HUDEP-2 (cell line): ENCODE data around the gene TRAF3IP1.

Experiments used
- DNase-seq, 76 experiments: peaks; one replicate each; lab custom pipeline; 2025; ENCODE audit not compliant: unreplicated experiment in 76 of 76; lab: John Stamatoyannopoulos, UW

TRAF3IP1 gene

GRCh38 chr2:238422285-238422684 is 102.0 kb downstream of the TRAF3IP1 start:
- DNase-seq = peak in 69 of 76 experiments; percentile 9 to 85 (median 63)

GRCh38 chr2:238422940-238423339 is 102.6 kb downstream of the TRAF3IP1 start:
- DNase-seq = peak in 1 of 76 experiments; percentile 25

DNA sequence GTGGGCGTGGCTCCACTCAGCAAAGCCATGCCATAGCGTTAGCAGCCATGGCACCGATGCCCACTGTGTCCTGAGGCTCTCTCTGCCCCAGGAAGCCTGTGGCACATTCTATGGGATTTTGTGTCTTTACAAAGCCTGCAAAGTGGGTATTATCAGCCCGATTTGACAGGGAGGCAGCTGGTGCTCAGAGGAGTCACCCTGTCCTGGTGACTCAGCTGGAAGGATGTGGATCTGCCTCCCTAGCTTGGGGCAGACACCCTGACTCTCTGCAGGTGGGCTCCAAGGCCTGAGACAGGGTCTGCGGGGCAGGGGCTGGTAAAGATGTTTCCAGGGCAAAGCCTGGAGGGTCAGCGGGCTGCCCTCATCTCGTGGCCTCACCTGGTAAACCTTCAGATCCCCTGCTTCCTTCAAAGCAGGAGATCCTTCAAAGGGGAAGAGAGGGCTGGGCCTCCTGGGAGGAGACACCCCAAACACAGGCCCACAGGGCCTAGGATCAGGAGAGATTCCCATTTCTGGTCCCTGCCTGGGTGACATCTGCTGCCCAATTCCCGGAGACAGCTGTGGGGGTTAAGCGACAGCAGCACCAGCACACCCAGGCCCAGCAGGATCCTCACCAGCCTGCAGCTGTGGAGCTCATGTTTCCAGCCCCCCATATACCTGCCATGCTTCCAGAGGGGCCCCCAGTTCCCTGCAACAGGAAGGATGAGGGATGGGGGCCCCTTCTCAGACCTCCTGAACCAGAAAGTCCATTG is 103.4 kb downstream of the TRAF3IP1 start:
- peak in 6 of 76 experiments; percentile 10 to 41 (median 13) for DNase-seq

GRCh38 chr2:238424313-238424700 is 104.0 kb downstream of the TRAF3IP1 start:
- DNase-seq = no peak

GRCh38 chr2:238425505-238425978 is 105.2 kb downstream of the TRAF3IP1 start:
- no peak for DNase-seq

DNA sequence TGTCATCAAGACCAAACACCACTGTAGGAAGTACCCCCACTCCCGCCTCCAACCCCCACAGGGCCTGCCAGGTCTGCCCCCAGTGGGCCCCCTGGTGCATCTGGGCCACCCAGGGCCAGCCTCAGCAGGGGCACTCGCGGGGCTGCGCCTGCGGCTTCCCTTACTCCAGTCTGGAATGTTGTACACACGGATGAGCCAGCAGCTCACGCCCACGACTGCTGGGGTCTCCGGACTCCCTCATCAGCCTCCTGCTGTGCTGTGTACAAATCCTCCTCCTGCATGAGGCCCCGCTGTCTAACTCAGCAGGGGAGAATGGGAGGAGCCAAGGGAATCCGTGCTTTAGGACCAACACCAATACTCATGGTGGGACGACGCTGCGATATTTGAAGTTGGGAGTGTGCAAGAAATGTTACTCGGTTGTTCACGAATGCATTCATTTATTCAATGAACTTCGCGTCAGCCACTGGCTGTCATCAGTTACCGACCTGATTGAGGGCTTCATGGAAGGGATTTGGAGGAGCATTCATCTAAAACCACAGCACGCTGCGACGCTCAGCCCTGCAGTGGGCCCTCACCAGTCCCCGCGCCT is 105.8 kb downstream of the TRAF3IP1 start:
- peak in 6 of 76 experiments; percentile 18 to 63 (median 40) for DNase-seq

DNA sequence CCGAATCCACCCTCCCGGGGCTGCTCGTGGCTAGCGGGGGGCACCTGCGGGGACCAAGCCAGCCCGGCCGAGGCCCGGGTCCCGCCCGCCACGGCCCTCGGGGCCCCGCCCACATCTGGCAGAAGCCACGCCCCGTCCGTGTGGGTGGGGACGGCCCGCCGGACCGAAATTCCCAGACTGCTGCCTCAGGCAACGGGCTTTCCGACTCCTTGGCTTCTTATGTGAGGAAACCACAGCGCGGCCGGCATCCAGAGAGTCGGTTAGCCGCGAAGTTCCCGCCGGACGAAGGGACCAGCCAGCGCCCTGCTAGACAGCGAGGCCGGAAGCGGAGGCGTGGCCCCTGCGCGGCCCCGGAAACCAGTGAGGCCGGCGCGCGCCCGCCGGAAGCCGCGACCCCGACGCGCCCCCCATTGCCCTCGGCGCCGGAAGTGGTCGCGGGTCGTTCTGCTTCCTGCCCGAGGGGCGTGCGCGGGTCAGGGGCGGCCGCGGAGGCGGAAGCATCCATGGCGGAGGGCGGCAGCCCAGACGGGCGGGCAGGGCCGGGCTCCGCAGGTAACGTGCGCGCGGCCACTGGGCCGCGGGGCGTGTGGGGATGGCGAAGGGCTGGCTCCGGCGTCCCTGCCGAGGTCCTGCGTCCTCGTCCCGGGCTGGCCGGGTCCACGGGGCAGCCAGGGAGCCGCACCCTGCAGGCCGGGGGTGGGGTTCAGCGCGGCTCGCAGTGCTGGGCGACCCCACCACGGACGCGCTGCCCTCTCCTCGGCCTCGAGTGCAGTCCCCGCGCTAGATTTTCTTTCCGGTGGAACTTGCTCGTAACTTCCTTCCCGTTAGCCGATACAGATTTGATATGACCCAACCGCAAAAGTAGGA is 106.5 kb downstream of the TRAF3IP1 start, which contains the start of gene ASB1:
TSS of gene ASB1 (plus strand) at position 360 of the 867 bp plus-strand sequence. CDS start at position 504, 144 bp downstream.
- peak in 57 of 76 experiments; percentile 10 to 83 (median 57) for DNase-seq

- DNase-seq = peak in 1 of 76 experiments; percentile 8
Measured at GRCh38 chr2:238427435-238428162, 107.3 kb downstream of the TRAF3IP1 start.

GRCh38 chr2:238428866-238429265 is 108.5 kb downstream of the TRAF3IP1 start:
- no peak for DNase-seq

DNA sequence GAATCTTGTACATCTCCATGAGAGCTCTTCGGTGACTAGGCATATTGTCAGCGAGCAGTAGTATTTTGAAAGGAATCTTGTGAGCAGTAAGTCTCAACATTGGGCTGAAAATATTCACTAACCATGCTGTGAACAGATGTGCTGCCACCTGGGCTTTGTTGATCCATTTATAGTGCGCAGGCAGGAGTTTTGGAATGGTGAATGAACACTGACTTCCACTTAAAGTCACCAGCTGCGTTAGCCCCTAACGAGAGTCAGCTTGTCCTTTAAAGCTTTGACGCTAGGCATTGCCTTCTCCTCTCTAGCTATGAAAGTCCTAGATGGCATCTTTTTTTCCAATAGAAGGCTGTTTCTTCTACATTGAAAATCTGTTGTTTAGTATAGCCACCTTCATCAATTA is 110.5 kb downstream of the TRAF3IP1 start:
- DNase-seq = no peak

DNA sequence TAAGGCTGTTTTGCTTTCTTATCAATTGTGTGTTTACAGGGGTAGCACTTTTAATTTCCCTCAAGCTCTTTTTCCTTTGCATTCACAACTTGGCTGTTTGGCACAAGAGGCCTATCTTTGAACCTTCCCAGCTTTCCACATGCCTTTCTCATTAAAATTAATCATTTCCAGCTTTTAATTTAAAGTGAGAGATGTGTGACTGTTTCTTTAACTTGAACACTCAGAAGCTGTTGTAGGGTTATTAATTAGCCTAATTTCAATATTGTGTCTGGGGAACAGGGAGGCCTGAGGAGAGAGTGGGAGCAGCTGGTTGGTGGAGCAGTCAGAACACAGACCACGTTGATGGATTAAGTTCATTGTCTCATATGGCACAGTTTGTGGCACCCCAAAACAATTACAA is 111.1 kb downstream of the TRAF3IP1 start:
- no peak for DNase-seq

- no peak for DNase-seq
Measured at GRCh38 chr2:238433300-238433915, 113.1 kb downstream of the TRAF3IP1 start.

DNA sequence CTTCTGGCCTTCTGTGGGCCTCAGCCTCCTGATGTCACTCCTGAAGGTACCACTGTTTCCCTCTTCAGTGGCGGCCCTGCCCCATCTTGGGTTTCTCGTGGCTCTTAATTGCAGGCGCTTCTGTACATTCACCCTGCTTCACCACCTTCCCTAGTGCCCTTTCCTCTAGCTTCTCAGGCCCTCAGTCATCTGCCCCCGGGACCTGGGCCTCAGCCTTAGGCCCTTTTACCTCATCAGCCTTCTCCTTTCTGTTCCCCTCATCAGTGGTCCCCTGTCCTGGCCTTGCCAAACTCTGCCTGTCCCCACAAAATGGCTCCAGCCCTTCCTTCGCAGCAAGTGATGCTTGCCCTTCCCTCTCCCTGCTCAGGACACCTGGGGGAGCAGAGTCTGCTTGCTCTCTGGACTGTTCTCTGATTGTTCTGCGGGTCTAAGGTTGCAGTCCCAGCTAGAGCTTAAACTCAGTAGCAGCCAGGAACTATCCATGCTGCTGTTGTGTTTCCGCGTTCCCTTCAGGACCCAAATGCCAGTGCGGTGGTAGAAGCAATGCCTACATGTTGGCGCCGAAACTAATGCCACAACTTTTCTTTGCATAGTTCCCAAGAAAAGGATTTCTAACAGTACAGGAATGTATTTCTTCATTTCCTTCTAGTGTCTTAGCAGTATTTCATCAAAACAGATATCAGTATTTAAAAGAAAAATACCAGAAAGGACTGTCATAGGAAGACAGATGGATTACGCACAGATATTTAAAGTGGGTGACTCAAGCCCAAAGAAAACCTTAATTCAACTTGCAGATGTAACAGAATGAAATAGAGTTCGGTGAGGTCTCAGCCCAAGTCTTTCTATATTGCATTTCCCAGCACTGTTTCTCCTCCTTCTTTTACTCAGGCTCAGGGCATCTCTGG is 113.9 kb downstream of the TRAF3IP1 start:
- DNase-seq = no peak

- DNase-seq = no peak
Measured at GRCh38 chr2:238434846-238435751, 114.8 kb downstream of the TRAF3IP1 start.

- DNase-seq = no peak
Measured at GRCh38 chr2:238435752-238436096, 115.4 kb downstream of the TRAF3IP1 start.

DNA sequence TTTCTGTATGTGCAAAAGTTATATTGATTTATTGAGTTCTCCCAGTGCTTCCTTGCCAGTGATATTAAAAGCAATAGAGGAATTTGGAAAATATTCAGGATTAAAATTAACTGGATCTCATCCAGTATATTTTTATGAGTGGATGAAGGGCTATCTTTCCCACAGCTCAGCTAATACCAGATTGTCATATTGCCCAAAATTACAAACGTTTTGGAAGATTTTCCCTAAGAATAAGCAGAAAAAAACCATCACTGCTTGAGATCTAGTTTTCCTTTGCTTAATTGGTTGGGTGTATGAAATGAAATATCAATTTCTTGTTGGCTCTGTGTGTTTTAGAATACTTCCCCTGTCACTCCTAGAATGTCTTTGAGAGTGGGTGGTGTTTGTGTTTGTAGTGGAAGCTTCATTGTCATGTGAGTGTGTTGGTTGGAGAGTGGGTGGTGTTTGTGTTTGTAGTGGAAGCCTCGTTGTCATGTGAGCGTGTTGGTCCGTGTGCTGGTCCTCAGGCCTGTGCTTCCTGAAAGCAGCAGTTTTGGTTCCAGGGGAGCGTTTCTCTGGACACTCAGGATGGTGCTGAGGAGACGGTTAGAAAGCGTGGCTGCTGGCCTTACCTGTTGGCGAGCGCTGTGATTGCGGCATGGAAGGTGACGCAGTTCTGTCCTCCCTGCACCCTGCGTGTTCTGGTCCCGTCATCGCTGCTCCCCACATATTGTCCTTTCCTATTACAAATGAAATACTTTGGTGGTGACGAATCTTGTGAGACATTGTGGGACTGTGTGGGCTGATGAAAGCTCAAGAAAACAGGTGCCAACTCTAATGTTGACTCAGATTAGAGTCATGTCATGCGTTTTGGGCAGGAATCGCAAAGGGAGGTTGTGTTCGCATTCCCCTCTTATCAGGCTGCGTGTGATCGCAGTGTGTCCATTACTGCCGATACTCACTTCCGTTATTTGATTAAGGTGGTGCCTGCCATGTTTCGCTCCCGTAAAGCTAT is 118.8 kb downstream of the TRAF3IP1 start:
- no peak for DNase-seq

DNA sequence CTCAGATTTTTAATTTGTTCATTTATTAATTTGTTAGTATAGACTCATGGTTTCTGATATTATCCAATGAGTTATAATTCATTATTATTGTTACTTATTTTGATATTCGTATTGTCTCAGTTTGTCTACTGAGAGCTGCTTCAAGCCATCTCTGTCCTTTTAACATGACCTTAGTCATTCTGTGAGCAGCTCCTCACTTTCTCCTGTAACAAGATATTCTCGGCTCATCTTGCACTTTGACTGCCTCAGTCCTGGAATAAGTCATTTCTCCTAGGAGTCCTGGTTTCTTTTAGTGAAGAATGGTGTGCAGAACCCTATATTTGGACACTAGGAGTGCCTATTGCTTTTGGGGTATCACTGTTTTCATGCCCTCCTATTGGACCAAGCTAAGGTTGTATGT is 119.6 kb downstream of the TRAF3IP1 start:
- DNase-seq = no peak
